HG02938 (cell line): ENCODE measurements around the gene SHKBP1.

Experiments
- ATAC-seq: cut with Tn5 transposase; IDR thresholded peaks from one replicate; pipeline ENCODE4 v1.9.1; 2021; ENCODE audit warnings: mild to moderate bottlenecking, moderate library complexity; ENCODE audit not compliant: unreplicated experiment

SHKBP1 gene

GRCh38 chr19:40632311-40633036 lies 55.8 kb downstream of the SHKBP1 start:
- ATAC-seq: no peak

GRCh38 chr19:40633207-40633606 lies 56.5 kb downstream of the SHKBP1 start:
- no peak for ATAC-seq

- ATAC-seq: no peak
Measured at GRCh38 chr19:40638327-40638726, 61.7 kb downstream of the SHKBP1 start.

- ATAC-seq: no peak
Measured at GRCh38 chr19:40639638-40639982, 62.9 kb downstream of the SHKBP1 start.

GRCh38 chr19:40640744-40641143 lies 64.1 kb downstream of the SHKBP1 start:
- ATAC-seq: no peak
